Skin of body (tissue), 2 donors: ENCODE data around the gene LSP1. TPM values are rescaled to one million over a fixed set of nuclear protein-coding genes. Genes with fewer than 3 reads are reported as not detected.

Experiments used
- DNase-seq: peaks from one replicate; lab custom pipeline; 2025; lab: John Stamatoyannopoulos, UW
- total RNA-seq: library from RNA; depleted of rRNA; stranded (reverse); fragments of >200 nt; gene quantifications from one replicate; pipeline ENCODE4 v1.2.3, GENCODE V29; 2014

Gene LSP1
- total RNA-seq, 1 donor from 2014 or later = 18.5 TPM

DNA sequence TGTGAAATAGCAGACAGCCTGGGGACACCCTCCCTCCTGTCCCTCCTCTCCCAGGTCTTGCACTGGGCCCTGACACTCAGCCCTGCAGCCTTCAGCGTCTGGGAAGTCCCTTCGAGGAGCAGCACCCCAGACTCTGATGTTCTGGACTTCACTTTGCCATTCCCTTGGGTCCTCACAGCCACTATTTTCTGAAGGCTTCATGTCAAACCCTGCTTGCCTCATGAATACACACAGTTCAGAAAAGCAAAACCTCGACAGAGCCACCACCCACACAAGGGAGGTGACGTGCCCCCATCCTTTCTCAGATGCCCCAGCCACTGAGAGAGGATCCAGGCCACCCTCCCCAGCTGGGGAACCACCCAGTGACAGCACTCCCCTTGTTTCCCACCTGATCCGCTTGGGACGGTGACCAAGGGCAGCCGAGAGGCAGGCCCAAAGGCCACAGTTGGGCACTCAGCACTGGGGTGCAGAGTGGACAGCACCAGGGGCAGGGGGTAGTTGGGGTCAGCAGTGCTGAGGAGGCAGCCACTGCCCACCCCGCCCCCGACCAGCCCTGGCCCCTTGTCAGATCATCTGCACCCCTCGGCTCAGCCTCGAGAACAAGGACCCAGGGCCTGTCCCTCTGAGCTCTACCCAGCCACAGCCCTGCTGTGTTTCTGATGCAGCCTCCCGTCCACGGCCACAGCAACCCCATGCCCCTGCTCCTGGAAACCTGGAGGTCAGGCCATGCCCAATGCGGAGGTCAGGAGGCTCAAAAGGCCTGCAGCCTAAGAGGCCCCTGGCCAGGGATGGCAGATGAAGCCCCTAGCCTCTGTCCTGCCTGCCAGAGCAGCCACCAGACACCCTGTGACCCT lies 63.5 kb downstream of the LSP1 start:
- DNase-seq = no peak

DNA sequence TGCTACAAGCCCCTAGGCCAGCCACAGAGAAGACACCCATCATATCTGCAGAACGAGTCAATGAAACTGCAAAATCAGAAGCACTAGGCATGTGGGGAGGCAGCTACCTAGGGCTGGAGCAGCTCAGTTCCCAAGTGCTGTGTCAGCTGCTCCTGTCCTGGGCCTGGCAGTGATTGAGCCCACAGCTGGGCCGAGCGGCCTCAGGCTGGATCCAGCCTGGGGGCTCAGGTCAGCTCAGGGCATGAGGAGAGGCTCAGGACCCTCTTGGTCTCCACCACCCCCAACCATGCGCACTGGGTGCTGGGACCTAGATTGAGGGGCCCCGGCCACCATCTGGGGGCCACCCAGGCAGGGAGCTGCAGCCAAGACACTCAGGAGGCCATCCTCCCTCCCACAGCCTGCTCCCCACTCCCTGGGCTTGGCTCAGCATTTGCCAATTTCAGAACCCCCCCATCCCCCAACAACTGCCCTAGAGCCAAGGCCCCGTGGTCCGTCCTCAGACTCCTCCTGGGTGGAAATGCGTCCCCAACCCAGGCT lies 64.2 kb downstream of the LSP1 start:
- DNase-seq = no peak

DNA sequence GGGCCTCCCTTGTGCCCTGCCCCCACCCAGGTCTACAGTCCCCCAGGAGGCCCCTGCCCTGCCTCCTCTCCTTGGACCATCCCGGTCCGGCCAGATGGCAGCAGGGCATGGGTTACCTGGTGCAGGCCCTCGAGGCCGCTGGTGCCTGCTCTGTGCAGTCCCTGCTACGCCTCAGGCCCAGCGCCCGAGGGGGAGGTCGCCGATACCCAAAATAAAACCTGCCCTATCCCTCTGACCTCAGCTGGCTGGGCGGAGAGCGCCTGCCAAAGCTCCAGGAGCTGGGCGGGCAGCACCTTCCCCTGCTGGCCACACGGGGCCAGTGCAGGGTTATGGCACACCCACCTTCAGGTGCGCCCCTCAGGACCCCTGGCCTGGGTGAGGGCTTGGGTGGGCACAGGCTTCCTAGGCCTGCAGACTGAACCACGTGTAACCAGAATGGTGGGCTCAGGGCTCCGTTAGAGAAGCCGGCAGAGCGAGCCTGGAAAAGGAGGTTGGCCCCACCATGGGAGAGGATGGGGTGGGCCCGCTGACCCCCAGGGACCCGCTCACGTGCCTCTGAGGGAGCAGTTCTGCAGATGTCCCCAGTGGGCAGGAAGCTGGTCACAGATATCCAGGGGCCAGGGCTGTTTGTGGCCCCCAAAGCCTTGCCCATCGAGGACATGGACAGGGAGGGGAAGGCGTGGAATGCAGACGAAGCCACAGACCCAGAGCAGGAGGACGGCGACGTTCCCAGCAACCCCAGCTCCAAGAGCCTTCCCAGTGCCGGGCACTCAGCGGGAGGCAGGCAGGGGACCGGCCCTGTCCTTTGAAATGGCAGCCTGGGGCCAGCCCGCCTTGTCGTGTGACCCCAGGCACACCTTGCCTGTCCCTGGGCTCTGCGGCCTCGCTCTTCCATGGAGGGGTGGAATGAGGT lies 64.9 kb downstream of the LSP1 start:
- DNase-seq = no peak

DNA sequence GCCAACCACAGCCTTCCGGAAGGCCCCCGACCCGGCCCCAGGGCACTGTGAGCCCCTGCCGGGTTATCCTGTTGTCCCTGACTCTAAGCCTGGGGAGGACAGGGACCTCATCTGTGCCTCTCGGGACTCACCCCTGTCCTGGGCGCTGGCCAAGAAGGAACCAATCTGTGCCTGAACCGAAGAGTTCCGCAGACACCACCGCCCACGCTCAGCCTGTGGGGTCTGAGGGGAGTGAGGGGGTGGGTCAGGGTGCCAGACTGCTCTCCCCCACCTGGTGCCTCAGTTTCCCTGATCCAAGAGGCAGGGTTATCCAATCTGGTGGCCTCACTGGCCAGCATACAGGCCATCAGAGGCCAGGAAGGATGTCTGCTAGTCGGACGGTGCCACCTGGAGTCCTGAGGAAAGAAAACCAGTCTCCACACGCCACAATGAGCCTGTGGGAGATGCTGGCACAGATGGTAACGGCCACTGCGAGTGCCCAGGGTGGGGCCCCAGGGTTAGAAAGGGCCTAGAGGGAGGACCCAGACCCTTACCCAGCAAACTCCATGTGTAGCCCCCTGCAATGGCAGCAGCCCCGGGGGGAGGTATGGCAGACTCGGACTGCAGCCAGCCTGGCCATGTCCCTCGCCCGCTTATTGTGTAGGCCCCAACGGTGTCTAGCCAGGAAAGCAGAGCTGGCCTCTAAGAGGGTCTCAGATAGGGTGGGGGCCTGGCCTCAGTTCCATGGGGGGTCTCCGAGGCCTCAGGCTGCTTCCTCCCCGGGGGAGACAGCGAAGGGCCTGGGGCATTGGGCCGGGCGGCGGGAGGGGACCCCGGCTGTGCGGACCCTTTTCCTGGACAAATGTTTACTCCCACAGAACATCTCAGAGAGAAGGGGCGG lies 65.8 kb downstream of the LSP1 start:
- DNase-seq = no peak

DNA sequence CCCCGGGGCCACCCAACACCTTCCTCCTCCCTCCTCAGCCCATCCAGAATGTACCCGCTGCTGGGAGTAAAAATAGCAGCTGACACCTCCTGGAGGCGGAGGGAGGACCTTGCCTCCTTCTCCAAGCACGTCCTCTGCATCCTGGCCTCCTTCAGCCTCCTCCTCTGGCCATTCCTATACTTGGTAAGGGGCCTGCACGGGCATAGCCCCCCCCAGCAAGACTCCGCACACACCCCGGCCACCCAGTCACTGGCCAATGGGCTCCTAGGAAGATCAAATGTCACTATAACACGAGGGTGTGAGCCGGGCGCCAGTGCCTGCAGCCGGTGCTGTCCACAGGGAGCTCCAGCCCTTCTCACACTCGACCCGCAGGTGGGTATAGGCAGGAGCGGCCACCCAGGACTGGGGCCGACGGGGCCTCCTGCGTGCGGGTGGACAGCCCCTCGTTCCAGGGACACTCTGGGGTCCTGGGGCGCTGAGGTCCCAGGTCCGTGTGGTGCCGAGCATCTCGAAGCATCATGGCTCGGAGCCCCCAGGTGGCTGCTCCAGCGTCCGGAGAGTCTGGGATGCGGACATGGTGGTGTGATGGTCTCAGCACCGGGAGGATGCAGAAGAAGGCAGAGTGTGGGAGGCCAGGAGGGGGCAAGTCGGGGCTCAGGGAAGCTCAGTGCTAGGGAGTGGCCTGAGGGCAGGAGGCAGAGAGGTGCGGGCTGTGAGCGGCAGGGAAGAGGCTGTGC lies 66.7 kb downstream of the LSP1 start, which contains the start of gene TNNT3:
Gene TNNT3 (plus strand): TSS at position 313 of the 737 bp plus-strand sequence. CDS start 3,172 bp downstream, outside the sequence.
- no peak for DNase-seq

DNA sequence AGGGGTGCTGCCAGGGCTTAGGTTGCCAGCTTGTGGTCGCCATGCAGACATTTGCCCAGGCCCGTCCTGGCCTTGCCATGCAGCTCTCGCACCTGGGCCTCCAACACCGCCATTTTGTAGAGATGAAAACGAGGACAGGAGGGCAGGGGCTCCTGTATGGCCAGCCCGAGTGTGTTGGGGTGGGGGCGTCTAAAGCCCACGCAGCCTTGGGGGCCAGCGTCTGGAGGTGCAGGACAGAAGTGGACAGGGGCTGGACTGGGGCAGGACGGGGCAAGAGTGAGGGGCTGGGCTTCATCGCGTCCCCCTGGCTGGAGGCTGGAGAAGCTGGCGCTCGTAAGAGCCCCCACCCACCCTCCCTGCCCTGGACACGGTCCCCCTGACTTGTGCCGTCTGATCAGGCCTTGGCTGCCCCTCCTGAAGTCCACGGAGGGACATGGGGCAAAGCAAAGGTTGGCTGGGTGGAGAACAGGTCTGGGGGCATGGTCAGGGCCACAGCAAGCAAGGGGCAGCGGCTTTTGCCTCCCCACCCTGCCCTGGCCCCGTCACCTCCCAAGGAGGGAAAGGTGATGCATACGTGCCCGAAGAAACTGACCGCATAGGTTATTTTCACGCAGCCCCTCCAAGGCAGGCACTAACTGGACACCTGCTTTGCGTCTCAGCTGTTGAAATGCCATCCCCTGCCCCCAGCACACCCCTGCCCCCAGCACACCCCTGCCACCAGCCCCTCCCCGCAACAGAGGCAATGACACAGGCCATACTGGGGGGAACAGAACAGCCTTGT lies 67.4 kb downstream of the LSP1 start:
- no peak for DNase-seq

DNA sequence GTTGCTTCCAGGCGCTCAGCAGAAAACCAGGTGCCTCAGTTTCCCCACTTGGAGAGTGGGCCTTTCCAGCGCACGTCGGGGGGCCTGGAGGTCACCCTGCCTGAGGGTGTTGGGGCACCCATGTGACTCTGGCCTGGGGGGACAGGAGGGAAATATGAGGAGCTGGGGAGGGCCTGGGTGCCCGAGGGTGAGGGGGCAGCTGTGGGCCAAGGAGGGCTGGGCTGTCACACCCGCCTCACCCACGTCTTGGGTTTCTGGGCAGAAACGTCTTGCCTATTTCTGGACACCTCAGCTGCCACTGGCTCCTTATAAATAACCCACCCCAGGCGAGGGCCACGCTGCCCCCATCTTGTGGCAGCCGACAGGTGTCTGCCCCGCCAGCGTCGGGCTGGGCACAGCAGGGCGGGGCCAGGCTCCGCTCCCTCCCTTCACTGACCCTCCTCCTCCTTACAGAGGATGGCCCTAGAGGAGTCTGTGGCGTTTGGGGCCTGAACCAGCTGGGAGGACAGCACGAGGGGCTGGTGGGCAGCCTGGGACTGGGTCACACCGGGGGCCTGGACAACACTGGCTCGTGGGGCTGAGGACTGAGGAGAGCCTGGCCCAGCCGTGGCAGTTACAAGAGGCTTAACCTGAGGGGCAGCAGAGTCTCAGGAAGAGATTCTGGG lies 68.2 kb downstream of the LSP1 start:
- no peak for DNase-seq

DNA sequence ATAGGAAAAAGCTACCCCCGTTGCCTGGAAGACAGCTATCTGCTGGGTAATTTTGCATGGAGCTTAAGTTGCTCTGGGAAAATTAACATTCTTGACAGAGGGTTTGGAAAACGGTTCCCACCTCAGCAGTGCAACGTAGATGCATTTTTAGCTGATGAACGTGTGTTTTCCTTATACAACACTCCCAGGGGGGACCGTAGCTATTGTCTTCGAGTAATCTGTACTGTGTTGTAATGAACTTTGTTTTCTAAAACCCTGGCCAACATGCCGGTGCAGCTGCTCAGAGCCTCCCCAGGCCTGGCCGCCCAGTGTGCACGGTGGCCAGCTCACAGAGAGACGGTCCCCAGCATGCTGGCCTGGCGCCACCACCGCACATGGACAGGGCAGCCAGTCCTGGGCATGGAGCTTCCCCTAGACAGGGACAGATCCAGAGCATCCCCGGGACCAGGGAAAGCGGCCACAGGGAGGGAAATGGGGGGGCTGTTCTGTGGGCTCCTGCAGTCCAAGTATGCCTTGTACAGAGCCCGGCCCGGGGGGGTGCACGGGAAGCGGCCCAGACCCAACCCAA lies 68.8 kb downstream of the LSP1 start:
- peak; percentile 97 for DNase-seq

DNA sequence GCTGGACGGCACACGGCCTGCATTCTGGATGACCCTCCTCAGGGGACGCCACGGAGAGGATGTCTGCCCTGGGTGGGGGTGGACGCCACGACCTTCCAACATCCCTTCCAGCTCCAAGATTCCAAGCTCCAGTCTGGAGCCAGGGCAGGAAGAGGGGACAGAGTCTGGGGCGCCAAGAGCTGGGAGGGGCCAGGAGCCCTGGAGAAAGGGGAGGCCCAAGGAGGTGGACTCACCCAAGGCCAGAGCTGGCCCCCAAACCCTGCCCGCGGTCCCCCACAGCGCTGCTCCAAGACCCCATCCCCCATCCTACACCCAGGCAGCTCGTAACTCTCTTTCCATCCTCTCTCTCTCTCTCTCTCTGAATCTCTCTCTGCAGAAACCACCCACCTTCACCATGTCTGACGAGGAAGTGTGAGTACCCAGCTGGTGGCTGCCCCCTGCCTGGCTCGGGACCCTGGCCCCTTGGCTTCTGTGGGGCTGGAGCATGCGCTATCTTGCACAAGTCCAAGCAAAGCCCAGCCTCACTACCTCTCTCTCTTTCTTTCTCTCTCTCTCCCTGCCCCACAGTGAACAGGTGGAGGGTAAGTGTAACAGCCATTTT lies 69.7 kb downstream of the LSP1 start:
- peak; percentile 66 for DNase-seq

DNA sequence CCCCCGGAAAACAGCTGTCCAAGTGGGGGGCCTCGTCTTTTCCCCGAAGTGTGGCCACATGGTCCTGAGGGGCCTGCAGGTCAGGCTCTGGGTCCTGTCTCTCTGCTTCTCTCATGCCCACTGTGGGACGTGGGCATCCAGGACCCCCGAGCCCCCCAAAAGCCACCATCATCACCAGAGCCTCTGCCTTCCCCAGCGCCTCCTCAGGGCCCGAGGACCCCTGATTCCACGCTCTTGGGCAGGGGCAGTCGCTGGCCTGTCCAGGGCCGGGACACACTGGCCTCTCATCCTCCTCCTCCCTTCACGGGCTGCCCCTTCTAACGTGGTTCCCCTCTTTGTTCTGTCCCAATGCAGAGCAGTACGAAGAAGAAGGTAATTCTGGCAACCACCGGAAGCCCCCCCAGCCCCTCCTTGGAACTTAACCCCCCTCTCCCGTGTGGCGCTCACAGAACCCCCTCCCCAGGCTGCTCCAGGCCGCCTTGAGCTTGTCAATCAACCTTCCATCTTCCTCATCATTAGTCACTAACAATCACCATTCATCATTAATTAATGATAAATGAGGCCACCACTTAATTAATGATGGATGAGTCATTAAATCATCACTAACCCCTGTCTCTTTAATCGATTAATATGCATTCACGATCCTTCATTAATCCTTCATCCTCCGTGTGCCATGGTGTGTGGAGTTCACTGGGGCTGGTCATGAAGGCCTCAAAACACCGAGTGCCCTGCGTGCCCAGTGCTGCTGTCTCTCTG lies 70.5 kb downstream of the LSP1 start:
- DNase-seq = no peak

DNA sequence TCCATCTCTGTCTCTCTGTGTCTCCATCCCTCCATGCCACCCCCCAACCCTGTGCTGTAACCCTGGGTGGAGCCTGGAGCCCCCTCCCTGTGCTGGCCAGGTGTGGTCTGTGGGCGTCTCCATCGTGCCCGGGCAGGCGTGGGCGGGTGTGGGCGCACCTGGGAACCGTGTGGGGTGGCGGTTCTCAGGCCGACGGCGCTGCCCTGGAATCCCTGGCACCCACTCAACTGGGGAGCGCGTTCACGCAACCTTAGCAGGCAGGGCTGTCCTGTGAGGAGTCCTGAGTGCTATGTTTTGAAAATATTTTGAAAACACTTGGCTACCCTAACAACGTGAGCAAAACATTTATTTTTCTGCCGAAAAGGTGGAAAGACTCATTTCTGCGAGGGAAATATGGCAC lies 71.3 kb downstream of the LSP1 start:
- no peak for DNase-seq

DNA sequence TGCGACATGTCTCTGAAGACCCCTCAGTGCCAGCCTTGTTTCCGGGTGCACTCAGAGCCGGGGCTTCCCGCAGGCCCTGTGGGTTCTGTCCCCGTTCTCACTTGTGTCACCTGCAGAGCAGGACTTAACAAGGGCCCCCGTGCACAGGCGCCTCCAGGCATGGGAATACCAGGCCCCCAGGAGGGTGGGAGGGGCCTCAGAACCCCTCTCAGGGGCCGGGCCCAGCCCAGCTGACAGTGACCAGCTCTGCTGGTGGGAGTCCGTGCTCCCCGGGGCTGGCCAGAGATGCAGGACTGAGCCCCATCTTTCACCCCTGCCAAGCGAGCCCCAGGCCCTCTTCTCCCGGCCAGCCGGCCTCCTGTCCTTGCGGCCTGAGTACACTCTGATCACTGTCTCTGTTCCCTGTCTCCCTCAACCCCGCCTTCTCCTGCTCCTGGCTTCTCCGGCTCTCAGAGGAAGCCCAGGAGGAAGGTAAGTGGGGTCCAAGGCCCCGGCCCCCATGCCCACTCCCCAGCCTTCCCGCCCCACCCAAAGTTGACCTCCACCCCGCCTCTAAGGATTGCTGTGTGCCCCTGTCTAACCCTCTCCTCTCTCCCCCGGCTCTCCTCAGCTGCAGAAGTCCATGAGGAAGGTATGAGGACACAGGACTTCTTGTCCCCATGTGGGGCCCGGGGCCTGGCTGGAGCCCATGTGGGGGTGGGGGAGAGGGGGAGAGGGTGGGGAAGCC lies 71.9 kb downstream of the LSP1 start:
- no peak for DNase-seq

DNA sequence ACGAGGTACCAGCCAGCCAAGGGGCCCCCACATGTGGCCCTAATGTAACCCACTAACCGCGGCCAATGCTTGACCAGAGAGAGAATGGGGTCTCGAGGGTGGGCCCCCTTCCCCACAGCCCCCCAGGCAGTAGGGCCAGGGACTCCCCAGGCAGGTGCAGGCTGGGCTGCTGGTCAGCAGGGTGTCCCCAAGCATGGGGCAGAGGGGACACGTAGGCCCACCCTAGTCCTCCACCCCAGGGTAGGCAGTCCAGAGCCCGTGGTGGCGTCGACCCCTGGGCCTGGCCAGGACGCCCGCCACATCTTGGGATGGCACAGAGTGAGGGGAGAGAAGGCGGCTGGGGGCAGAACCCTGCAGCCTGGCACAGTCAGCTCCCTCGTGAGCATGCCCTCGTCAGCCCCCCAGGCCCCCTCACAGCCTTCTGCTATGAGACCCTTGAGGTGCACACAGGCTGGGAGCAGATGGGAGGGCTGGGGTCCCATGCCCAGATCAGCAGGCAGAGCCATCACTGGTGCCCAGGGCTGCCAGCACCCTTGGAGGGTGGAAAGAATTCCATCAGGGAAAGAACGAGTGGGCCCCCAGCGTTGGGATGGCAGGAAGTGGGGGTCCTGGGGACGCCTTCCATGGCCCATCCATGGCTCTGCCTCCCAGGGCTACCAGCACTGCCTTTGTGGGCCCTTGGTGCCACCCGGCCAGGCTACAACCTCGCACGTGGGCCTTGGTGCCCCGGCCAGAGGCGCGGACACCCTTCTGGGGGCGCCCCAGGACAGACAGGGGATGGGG lies 72.7 kb downstream of the LSP1 start:
- no peak for DNase-seq

DNA sequence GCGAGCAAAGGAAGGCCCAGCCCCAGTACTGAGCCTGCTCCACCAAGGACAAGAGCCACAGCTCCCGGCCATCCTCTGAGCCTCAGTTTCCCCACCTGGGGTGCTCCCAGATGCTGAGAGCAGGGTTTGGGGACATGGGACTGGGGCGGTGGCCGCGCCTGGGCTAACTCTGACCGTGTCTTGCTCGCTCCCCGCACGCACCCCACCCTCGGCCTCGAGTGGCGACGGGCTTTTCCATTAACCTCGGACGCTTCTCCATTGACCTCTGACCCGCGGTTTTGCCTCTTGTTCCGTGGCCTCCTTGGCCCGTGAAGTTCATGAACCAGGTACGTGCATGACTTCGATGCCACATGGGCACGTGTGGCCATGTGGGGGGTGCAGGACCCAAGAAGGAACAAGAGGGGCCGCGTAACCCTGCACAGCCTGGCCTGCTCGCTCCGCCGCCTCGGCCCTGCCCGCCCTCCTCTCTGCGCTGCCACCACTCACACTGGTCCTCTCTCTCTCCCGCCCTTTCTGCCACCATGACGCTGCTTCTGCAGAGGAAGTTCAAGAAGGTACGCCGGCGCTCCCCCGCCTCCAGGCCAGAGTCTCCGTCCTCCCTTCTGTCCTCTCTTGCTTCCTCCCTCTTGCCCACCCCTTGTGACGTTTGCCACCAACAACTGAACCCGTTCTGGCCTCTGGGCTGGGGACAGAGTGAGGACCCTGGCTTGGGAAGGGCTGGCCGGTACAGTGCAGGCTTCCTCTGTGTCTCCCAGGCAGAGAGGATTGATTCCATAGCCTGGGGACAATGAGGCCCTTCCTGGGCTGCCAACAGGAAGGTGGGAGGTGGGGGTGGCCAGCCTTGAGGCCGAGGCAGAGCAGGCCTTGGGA lies 73.5 kb downstream of the LSP1 start:
- DNase-seq = no peak
